Measurements from ENCODE around the gene MUC5B. TPM values are rescaled to one million over a fixed set of nuclear protein-coding genes. Genes with fewer than 3 reads are reported as not detected.
"Not testable (repeated sequence)": the region's sequence is repeated elsewhere in the genome, so short reads cannot be mapped to it uniquely, and the experiment has no call there.

MUC5B gene
- total and polyA plus RNA-seq, 2 experiments from 2014 or later = not detected

- DNase-seq = no peak
- H3K9ac ChIP-seq = no peak overlapping the region
- no peaks in the 10 kb centered on the region for H3F3A ChIP-seq (ENCODE audit: insufficient read depth)
- no peaks in the 10 kb centered on the region for H3K79me2 ChIP-seq (ENCODE audit: insufficient read depth)
- no peaks in the 10 kb centered on the region for H4K20me1 ChIP-seq (ENCODE audit: insufficient read depth)
- no peaks in the 10 kb centered on the region for H3K9me2 ChIP-seq (ENCODE audit: insufficient read depth)
- no peak overlapping the region for H2AFZ ChIP-seq
- H3K9me3 ChIP-seq (ENCODE audit: low read depth) = no peaks in the 10 kb centered on the region
- WGBS, 2 experiments (ENCODE audit: low coverage in 1 of 2, low lambda C conversion rate in 2 of 2, missing lambda C conversion rate in 2 of 2) = 84 to 87% methylated on average over 15 to 20 of the region's 20 CpGs
- no peak overlapping the region for H3K4me3 ChIP-seq
- in situ Hi-C loops (cut with MboI) = no loop called here
- no peaks in the 10 kb centered on the region for H3K4me1 ChIP-seq (ENCODE audit: insufficient read depth)
- no peaks in the 10 kb centered on the region for H3K27me3 ChIP-seq (replicated peaks; ENCODE audit: insufficient read depth)
- no peak for TF ChIP-seq EZH2phosphoT487 (IDR thresholded peaks at IDR 0.05; ENCODE audit: insufficient read depth, low read depth)
- no peak for TF ChIP-seq EZH2 (IDR thresholded peaks at IDR 0.05; ENCODE audit: insufficient read depth, poor library complexity, severe bottlenecking)
- H3K27ac ChIP-seq = no peak overlapping the region
- H3K36me3 ChIP-seq (ENCODE audit: low read depth) = no peaks in the 10 kb centered on the region
- no peak overlapping the region for H3K4me2 ChIP-seq (ENCODE audit: unreplicated experiment)
Measured at GRCh38 chr11:1242289-1242688, 19.4 kb downstream of the MUC5B start.

DNA sequence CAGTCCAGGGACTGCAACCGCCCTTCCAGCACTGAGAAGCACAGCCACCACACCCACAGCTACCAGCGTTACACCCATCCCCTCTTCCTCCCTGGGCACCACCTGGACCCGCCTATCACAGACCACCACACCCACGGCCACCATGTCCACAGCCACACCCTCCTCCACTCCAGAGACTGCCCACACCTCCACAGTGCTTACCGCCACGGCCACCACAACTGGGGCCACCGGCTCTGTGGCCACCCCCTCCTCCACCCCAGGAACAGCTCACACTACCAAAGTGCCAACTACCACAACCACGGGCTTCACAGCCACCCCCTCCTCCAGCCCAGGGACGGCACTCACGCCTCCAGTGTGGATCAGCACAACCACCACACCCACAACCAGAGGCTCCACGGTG is 19.9 kb downstream of the MUC5B start:
- H3K4me3 ChIP-seq; H3K4me1 ChIP-seq (ENCODE audit: insufficient read depth); H3K27ac ChIP-seq; H3K4me2 ChIP-seq (ENCODE audit: unreplicated experiment); H2AFZ ChIP-seq; H3K9me3 ChIP-seq (ENCODE audit: low read depth); DNase-seq; in situ Hi-C loops (cut with MboI); H3K36me3 ChIP-seq (ENCODE audit: low read depth); H4K20me1 ChIP-seq (ENCODE audit: insufficient read depth); H3F3A ChIP-seq (ENCODE audit: insufficient read depth); H3K9me2 ChIP-seq (ENCODE audit: insufficient read depth); H3K9ac ChIP-seq; H3K79me2 ChIP-seq (ENCODE audit: insufficient read depth); H3K27me3 ChIP-seq (replicated peaks; ENCODE audit: insufficient read depth): not testable (repeated sequence)
- WGBS, 2 experiments (ENCODE audit: low coverage in 1 of 2, low lambda C conversion rate in 2 of 2, missing lambda C conversion rate in 2 of 2) = 69 to 81% methylated on average over 4 to 10 of the region's 11 CpGs

- WGBS, 2 experiments (ENCODE audit: low coverage in 1 of 2, low lambda C conversion rate in 2 of 2, missing lambda C conversion rate in 2 of 2) = 91 to 100% methylated on average over 3 to 14 of the region's 18 CpGs
- H3K9me3 ChIP-seq (ENCODE audit: low read depth); H3K4me2 ChIP-seq (ENCODE audit: unreplicated experiment); H3K27ac ChIP-seq; H3K79me2 ChIP-seq (ENCODE audit: insufficient read depth); H3K4me3 ChIP-seq; H4K20me1 ChIP-seq (ENCODE audit: insufficient read depth); H2AFZ ChIP-seq; H3K9me2 ChIP-seq (ENCODE audit: insufficient read depth); H3K9ac ChIP-seq; H3F3A ChIP-seq (ENCODE audit: insufficient read depth); H3K4me1 ChIP-seq (ENCODE audit: insufficient read depth); H3K27me3 ChIP-seq (replicated peaks; ENCODE audit: insufficient read depth); in situ Hi-C loops (cut with MboI); H3K36me3 ChIP-seq (ENCODE audit: low read depth); DNase-seq: not testable (repeated sequence)
Measured at GRCh38 chr11:1243521-1243920, 20.7 kb downstream of the MUC5B start.

GRCh38 chr11:1244557-1244956 is 21.7 kb downstream of the MUC5B start:
- H3K27me3 ChIP-seq (replicated peaks; ENCODE audit: insufficient read depth); H3K36me3 ChIP-seq (ENCODE audit: low read depth); H4K20me1 ChIP-seq (ENCODE audit: insufficient read depth); H3K4me1 ChIP-seq (ENCODE audit: insufficient read depth); H3K9ac ChIP-seq; in situ Hi-C loops (cut with MboI); H3K9me3 ChIP-seq (ENCODE audit: low read depth); H3K27ac ChIP-seq; H3F3A ChIP-seq (ENCODE audit: insufficient read depth); H3K4me3 ChIP-seq; H3K4me2 ChIP-seq (ENCODE audit: unreplicated experiment); H3K79me2 ChIP-seq (ENCODE audit: insufficient read depth); DNase-seq; H3K9me2 ChIP-seq (ENCODE audit: insufficient read depth); H2AFZ ChIP-seq: not testable (repeated sequence)
- WGBS, 2 experiments (ENCODE audit: low coverage in 1 of 2, low lambda C conversion rate in 2 of 2, missing lambda C conversion rate in 2 of 2) = 71 to 87% methylated on average over 4 to 9 of the region's 9 CpGs

GRCh38 chr11:1245717-1246116 is 22.9 kb downstream of the MUC5B start:
- WGBS, 2 experiments (ENCODE audit: low coverage in 1 of 2, low lambda C conversion rate in 2 of 2, missing lambda C conversion rate in 2 of 2) = 75 to 86% methylated on average over 1 to 13 of the region's 14 CpGs

DNA sequence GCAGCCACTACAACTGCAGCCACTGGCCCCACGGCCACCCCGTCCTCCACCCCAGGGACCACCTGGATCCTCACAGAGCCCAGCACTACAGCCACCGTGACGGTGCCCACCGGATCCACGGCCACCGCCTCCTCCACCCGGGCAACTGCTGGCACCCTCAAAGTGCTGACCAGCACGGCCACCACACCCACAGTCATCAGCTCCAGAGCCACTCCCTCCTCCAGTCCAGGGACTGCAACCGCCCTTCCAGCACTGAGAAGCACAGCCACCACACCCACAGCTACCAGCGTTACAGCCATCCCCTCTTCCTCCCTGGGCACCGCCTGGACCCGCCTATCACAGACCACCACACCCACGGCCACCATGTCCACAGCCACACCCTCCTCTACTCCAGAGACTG is 23.4 kb downstream of the MUC5B start:
- in situ Hi-C loops (cut with MboI); H3K79me2 ChIP-seq (ENCODE audit: insufficient read depth); H3K9me2 ChIP-seq (ENCODE audit: insufficient read depth); H3K36me3 ChIP-seq (ENCODE audit: low read depth); H3F3A ChIP-seq (ENCODE audit: insufficient read depth); H3K4me2 ChIP-seq (ENCODE audit: unreplicated experiment); H2AFZ ChIP-seq; DNase-seq; H3K9ac ChIP-seq; H3K27ac ChIP-seq; H3K27me3 ChIP-seq (replicated peaks; ENCODE audit: insufficient read depth); H4K20me1 ChIP-seq (ENCODE audit: insufficient read depth); H3K4me3 ChIP-seq; H3K4me1 ChIP-seq (ENCODE audit: insufficient read depth); H3K9me3 ChIP-seq (ENCODE audit: low read depth): not testable (repeated sequence)
- 76 to 83% methylated on average over 10 to 14 of the region's 14 CpGs for WGBS, 2 experiments (ENCODE audit: low coverage in 1 of 2, low lambda C conversion rate in 2 of 2, missing lambda C conversion rate in 2 of 2)

More at GRCh38 chr11:1245717-1246116, 22.9 kb downstream of the MUC5B start:
- DNase-seq; H3K27ac ChIP-seq; in situ Hi-C loops (cut with MboI); H4K20me1 ChIP-seq (ENCODE audit: insufficient read depth); H3K79me2 ChIP-seq (ENCODE audit: insufficient read depth); H3K4me3 ChIP-seq; H3K4me1 ChIP-seq (ENCODE audit: insufficient read depth); H3K9me3 ChIP-seq (ENCODE audit: low read depth); H3K4me2 ChIP-seq (ENCODE audit: unreplicated experiment); H3K9me2 ChIP-seq (ENCODE audit: insufficient read depth); H3K36me3 ChIP-seq (ENCODE audit: low read depth); H3K27me3 ChIP-seq (replicated peaks; ENCODE audit: insufficient read depth); H3K9ac ChIP-seq; H2AFZ ChIP-seq; H3F3A ChIP-seq (ENCODE audit: insufficient read depth): not testable (repeated sequence)

- WGBS, 2 experiments (ENCODE audit: low coverage in 1 of 2, low lambda C conversion rate in 2 of 2, missing lambda C conversion rate in 2 of 2) = 82 to 94% methylated on average over 6 to 13 of the region's 14 CpGs
- H3K9me2 ChIP-seq (ENCODE audit: insufficient read depth); H3K27me3 ChIP-seq (replicated peaks; ENCODE audit: insufficient read depth); H3K27ac ChIP-seq; H3K36me3 ChIP-seq (ENCODE audit: low read depth); H3K4me3 ChIP-seq; DNase-seq; H3K4me1 ChIP-seq (ENCODE audit: insufficient read depth); H3K79me2 ChIP-seq (ENCODE audit: insufficient read depth); in situ Hi-C loops (cut with MboI); H3F3A ChIP-seq (ENCODE audit: insufficient read depth); H3K9me3 ChIP-seq (ENCODE audit: low read depth); H3K4me2 ChIP-seq (ENCODE audit: unreplicated experiment); H2AFZ ChIP-seq; H3K9ac ChIP-seq; H4K20me1 ChIP-seq (ENCODE audit: insufficient read depth): not testable (repeated sequence)
Measured at GRCh38 chr11:1247026-1247425, 24.2 kb downstream of the MUC5B start.
